Stimulated activated CD4-positive, alpha-beta T cell treated with anti-CD3 and anti-CD28 coated beads, Interleukin-4, amount 100 ng/mL, for 1 hour (primary cell): Measurements from ENCODE around the gene FILIP1L.

Experiments
- DNase-seq: peaks from one replicate; pipeline ENCODE4 v3.0.0-alpha.2; 2020

The FILIP1L gene

DNA sequence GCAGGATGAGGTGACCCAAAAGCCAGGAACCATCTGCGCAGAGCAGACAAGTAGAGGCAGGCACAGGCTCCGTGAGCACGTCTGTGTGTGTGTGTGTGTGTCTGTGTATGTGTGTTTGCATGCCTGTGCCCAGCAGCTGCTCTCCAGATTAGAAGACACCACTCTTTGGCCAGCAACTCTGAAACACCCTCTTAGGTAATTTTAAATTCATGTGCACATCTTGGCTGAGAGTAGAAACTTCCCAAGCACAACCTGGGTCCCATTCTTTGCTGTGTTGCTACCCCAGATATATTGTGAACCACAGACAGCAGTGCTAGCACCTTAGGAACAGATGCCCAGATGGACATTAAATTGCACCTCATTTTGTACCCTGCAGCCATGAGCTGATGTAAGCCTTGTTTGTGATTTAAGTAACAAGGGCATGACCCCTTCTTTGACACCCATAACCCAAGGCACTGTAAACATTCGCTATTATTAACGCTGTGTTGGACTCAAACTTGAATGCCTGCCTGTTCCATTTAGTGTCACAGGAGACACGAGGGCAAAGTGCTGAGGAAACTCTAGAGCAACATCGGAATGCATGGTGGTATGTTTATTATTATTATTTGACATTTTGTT is at the start of gene FILIP1L:
Gene FILIP1L (minus strand): TSS at position 89 of the 618 bp plus-strand sequence.
- DNase-seq: no peak

DNA sequence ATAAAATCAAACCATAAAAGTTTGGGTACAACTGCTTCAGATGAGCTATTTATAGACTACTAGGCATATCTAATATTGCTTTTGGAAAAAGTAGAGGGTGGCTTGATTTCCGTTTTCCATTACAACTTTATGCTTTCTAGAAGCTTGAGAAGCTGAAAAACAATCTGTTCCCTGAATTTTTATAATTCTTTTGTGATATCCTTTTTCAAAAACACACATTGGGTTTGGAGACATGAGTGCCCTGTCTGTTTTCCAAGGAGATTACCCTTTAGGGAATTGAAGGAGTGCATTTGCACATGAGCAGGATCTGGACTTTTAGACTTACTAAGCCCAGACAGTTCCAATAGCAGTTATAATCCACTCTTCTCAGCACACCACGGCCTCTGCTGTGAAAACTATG is 49.5 kb upstream of the FILIP1L start:
- DNase-seq: no peak

DNA sequence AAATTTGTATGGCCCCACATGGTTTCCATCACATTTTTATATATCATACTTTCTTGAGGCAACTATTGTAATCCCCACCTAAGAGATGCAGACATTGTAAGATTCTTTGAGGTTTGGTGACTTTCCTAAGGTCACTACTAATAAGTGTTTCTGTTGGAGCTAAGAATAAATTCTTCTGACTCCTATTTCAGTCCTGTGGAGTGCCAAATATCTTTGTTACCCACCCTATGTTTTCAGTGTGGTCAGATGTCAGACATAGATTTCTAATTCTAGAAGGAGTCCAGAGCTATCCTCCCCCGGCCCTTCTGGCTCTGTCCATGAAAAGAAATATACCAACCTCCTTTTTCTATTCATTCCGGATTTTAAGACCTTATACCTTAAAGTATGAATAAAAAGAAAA is 46.2 kb upstream of the FILIP1L start:
- no peak for DNase-seq

DNA sequence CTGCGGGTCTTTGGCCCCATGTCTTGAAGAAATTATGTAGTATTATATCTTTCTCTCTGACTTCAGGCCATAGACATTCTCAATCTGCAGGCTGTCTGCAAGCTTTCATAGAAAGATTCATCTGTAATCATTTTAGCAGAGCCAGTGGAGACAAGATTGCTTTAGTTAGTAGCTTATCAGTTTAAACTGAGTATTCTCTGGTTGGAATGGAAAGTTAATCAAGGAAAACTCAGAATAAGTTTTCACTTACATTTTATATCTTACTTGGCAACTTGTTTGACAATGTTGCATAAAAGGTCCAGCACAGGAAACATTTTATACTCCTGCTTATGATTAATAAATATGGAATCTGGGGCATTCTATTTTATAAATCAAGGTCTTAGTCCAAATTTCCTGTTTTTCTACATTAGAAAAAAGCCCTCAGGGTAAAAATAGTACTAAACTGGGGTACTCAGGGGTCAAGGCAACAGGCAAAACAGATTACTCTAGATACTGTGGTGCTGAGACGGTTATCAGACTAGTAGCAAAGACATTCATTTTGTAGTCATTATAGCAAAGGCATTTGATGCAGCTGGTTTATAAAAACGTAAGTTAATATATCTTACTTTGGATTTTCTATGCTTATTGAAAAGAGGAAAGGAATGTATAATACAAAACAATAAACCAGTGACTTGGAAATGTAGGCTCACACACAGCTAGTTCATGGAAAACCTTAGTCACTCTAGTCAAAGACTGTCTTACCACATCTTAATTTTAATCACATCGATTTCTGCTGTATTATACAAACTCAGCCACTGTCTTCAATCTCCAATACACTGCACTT is 45.2 kb upstream of the FILIP1L start:
- no peak for DNase-seq

DNA sequence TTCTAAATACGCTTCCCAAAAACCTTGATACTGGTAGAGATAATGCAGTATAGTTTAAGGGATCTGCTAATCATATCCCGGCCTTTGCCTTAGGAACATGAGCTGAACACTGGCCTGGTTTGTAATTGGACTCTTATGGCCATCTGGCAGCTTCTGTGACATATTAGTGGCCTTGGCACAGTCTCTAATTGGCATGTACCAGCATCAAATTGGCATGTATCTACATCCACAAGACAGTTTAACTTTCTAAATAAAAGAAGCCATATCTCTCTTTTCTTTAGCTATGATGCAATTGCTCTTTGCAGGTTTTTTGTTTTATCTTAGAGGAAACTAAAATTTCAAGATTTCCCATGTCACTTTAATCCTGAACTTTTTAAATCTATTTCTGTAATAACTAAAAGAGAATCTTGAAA is 44.6 kb upstream of the FILIP1L start:
- DNase-seq: no peak

DNA sequence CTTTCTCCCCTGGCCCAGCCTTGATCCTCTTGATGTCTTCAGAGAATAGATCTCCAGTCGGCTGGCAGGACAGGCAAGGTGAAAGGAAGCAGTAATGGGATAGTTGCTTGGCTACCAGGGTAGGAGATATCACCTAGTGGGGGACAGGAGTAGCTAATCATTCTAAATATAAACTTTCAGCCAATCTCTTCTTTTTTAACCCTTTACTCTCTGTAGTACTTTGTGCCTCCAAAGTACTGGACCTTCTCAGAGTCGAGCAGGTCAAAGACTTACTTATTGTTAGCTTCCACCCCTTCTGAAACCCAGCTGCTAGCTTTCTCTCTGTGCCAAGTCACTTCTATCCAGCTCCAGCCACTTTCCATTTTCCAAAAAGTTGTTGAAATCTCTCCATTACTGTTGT is 43.4 kb upstream of the FILIP1L start:
- DNase-seq: no peak

DNA sequence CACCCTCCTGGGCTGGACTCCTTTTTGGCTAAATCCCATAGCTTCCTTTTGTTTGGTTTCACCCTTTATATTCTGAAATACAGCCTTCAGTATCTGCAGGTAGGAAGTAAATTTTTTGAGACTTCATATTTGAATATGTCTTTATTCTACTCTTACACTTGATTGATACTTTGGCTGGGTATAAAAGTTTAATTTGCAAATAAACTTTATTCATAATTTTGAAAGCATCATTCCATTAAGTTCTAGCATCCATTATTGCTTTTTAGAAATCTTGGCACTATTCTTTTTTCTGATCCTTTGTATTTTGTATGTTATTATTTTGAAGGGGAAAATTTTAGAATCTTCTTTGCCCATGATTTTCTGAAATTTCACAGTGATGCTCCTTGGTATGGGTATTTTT is 41.3 kb upstream of the FILIP1L start:
- DNase-seq: no peak

DNA sequence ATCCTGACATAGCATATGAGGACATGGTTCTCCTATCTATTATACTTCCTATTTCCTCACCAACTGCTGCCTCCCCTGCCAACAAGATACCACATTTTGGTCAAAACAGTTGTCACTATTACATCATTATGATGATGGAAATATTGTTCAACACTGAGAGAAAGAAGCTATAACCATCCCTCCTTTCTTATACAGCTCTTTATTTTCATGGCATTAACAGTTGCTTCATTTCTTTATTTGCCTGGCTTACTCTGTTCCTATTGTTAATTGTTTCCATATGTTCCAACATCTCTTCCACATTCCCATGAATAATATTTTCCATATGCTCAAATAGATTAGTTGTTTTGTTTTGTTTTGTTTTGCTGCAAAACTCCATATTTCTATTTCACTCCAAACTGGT is 40.8 kb upstream of the FILIP1L start:
- DNase-seq: no peak

DNA sequence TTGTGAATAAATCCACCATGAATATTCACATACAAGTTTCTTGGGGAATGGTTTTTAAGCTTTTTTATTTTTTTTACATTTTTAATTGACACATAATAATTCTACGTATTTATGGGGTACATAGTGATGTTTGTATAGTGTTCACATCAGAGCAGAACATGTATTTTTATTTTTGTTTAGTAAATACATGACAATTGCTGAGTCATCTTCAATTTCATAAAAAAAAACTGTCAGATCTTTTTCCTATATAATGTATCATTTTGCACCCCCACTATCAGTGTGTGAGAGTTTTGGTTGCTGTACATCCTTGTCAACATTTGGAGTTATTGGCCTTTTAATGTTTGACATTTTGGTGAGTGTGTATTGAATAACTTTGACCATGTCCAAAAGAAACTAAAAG is 39.9 kb upstream of the FILIP1L start:
- DNase-seq: no peak

DNA sequence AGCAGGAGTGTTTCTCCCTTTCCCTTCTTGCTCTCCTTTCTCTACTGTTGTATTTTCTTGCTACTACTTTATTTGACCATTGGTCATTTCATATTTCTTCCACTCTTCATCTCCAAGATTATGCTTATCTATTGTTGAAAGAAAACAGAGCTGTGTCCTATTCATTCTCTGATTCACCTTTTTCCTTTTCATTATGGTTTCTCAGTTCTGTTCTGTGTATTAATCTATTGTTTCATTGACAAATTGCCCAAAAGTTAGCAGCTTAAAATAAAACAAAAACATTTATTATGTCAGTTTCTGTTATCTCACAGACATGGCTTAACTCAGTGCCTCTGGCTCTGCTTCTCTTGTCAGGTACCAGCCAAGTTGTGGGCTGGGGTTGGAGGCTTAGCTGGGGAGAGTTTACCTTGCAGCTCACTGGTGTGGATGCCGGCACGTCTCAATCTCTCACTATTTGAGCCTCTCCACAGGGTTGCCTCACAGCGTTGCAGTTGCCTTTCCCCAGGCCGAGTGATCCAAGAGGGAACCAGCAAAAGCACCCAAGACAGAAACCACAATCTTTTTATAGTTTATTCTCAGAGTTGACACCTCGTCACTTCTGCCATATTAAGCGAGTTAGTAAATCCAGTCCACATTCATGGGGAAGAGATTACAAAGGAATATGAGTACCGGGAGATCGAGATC is 36.9 kb upstream of the FILIP1L start:
- DNase-seq: no peak

DNA sequence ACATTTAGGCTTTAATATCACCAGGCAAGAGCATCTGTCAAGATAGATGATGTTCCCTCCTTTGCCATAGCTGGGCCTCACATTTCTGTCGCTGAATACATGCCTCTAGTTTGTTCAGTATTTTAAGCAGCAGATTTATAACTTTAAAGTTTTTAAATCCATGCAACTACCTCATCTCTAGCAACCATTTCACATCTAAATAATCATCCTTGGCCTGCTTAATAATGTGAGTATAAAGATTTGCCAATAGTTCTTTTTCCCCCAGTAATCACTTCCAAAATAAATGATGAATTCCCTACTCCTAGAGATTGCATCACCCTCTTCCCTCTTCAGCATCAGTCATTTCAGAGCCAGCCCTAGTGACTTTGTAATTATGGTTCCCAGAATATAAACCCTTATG is 36.2 kb upstream of the FILIP1L start:
- no peak for DNase-seq

DNA sequence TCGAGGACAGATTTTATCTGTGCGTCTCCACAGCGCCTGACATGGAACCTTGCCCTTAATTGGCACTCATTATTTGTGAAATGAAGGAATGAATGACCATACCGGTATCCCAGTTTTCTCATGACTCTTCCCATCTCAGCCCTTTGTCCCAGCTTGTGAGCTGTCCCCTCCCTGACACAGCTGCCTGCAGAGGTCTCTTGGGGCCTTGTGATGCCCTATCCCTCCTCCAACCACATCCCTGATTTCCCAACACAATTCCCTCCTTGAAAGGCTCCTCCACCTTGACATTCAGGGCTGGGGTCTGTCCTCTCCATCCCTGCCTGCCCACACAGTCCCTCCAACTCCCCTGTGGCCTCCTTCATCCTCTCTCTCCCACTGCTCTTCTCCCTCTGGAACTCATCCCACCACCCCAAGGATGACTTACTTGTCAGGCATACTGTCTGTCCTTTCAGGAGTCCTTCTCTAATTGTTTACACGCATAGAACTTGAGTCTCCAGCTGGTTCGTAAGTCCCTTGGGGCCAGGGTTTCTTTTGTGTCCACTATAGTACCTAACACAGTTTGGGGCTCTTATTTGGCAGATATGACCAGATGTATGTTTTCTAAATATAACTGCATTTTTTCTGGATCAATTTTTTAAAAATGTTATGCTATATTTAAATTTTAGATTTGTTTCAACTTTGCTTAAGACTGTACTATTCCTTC is 35.6 kb upstream of the FILIP1L start:
- no peak for DNase-seq

DNA sequence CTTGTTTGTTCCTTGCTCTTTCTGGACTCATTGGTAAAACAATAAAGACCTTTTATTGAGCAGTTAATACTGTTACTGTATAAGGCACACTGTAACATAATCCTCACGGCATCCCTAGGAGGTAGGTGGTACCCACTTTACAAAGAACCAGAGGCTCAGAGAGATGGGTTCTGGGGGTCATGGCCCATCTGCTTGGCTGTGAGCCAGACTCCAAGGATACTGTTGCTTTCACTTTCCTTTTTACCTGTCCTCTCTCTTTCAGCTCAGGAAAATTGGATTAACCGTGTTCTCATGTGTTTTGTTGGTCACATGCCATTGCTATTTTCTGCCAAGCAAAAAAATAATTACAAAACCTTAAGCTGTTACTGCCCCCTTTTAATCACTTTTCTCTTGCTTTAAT is 34.8 kb upstream of the FILIP1L start:
- no peak for DNase-seq

DNA sequence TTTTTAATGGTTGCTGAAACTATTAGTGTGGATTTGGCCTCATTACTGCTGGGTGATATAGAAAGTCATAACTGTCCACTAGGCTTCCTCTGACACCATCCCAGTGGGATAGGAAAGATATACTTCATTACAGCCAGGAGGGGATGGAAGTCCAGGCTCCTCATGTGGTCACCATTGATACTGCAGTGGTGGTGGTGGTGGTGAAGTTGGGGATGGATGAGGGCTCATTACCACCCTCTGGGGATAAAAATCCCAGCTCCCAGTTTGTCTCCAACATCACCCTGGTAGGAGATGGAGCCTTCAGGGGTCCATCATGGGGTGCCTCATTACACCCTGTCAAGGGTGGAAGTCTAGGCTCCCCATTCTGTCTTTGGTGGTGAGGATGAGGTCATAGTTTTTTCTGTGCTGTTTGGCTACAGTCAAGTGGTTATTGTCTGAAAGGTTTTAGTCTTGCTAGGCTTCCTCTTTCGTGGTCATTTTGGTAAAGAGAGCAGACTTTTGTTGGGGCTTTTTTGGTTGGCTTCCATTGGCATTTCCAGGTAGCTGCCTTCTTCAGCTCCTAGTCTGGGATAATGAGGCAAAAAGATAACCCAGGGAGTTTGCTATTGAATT is 30.1 kb upstream of the FILIP1L start:
- DNase-seq: no peak

DNA sequence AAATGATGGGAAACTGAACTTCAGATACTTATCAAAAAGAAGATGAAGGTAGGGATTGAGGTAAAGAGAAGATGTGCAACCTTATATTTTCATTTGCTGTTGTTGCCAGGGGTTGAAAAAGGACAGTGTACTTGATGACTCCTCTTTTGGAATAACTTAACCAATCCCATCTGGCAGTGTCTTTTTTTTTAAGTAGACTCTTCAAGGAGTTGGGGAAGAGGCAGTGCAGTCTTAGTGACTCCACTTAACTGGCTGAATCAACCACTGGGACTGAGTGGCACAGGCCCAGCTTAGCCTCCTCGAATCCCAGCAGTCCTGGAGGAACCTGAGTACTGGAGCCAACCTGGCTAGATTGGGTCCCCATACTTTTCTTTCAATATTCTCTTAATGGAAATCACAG is 27.3 kb upstream of the FILIP1L start:
- no peak for DNase-seq

DNA sequence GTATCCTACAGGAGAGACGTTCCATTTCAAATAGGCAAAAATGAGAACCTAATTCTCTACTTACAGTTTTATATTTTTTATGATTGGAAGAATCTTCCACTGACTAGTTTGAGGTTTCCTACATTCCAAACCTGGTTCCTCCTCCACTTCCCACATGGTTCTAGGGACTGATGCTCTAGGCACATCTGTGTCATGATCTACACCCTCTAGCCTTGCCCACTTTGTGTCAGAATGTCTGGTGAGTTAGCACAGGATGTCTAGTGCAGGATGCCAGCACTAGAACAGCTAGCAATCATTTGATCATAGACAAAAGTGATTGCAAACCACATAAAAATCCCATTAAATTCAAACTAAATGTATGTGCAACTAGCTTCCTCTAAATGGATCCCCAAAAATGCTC is 26.7 kb upstream of the FILIP1L start:
- DNase-seq: no peak

DNA sequence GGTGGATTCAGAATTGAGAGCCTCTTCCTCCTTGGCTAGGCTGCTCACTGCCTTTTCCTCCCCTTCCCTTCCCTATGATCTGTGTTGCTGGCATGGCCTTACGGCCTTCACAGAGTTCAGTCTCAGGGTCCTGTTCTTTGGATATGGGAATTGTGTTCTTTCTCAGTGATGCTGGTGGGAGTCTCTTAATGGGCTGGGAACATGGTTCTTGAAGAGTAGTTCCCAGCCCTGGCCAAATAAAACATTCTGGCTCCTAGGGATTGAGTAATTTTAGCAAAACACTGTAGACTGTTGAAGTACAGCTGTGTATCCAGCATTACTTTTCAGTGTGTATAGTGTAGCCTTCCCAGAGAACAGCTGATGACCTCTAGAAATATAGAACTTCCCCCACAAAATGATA is 22.6 kb upstream of the FILIP1L start:
- no peak for DNase-seq

DNA sequence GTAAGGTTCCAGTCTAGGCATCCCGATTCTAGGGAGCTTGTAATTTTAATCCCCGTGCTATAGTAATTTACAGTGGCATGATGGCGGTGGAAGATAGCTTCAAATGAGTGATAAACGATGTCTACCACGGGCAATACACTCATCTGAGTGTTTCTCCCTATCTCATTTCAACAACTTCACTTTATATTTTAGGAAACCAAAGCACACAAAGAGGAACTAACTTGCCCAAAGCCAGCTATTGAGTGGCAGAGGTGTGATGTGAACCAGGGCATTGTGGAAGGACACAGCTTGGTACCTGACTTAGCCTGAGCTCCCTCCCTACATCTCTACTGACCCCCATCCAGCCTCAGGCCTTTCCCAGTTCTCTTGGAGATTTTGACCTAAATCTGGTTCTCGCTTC is 16.9 kb upstream of the FILIP1L start:
- DNase-seq: no peak

DNA sequence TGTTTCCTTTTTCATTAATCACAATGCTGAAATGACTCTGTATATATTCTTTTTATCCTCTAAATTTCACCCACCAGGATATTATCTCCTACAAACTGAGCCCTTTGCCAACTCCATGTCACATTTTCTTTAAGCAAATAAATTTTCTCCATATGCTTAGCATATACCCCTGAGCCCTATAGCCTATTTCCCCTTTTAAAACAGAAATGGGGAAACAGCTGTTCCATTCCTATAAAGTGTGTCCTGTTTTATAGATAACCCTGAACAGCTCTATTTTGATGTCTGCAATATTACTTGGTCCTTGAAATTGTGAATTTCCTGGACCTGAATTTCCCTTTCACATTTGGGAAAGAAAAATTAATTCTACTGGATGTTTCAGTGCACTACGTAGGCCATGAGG is 15.6 kb upstream of the FILIP1L start:
- DNase-seq: no peak

DNA sequence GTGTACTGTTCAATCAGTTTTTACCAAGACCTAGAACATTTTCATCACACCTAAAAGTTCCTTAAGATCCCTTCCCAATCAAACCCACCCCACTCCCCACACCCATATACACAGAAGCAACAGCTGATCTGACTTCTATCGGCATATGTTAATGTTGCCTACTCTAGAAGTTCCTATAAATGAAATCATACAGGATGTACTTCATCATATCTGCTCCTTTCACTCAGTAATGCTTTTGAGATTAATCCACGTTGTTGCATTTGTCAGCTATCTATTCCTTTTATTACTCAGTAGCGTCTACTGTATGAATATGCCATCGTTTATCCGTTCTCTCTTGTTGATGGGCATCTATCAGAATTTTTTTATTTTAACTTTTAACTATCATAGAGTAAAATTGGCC is 14.3 kb upstream of the FILIP1L start:
- no peak for DNase-seq

DNA sequence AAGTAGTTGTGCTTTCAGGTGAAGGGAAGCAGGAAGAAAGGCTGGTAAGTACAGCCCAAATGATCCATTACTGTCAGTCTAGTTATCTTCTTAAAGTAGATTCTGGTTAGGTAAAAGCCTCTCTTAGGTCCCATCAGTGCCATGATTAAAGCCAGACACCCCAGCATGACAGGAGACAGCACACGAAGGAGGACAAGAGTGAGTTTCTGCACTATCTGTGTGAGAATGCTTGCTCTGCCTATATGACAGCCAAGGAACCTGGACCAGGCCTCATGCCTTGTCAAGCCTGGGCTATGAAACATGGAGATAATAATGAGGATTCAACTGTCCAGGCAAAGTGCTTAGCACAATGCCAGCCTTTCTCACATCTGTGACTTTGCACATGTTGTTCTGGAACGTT is 13.5 kb upstream of the FILIP1L start:
- DNase-seq: no peak

DNA sequence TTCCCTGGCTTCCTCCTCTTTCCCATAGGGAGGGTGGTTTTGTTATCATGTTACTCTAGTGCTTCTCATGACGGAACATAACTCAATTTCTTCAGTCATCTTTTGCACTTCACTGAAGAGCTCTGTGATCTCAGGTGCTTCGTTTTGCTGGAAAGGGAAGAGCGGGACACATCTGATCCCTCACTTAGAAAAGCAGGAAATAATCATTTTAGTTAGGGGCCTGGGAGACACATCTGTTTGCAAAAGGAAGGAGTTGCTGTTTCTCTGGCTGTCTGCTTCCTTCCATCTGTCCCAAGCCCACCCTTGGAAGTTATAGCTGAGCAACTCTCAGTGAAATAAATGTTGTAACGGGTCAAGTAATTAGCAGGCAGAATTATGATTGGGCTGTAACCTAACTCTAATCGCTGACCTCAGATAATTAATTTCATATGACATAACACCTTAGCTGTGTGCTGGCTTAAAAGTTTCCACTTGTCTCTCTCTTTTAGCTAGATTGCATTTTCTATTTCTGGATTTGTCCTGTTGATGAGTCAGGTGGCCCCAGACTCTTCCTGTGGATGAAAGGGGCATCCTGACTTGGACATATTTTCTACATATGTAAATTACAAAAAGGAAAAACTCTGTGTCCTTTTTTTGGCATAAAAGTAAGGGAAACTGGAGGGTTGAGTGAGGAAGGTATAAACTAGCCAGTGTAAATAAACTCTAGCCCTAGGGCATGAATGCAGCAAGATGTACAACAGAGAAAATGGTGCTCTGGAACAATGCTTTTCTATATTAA is 11.0 kb upstream of the FILIP1L start:
- no peak for DNase-seq
